Activated CD4-positive, alpha-beta T cell treated with anti-CD3 and anti-CD28 coated beads, Interleukin-2, amount 50 U/mL, for 1 hour (primary cell): Measurements from ENCODE around the gene MSH6.
"Not testable (repeated sequence)": the region's sequence is repeated elsewhere in the genome, so short reads cannot be mapped to it uniquely, and the experiment has no call there.

Experiments used
- DNase-seq: peaks from one replicate; pipeline ENCODE4 v3.0.0-alpha.2; 2020

Gene MSH6

GRCh38 chr2:47849368-47849767 is 66.4 kb downstream of the MSH6 start:
- no peak for DNase-seq

- no peak for DNase-seq
These were observed 67.3 kb downstream of the MSH6 start for GRCh38 chr2:47850198-47850597.

GRCh38 chr2:47853067-47853777 is 70.3 kb downstream of the MSH6 start:
- DNase-seq: not testable (repeated sequence)
